Activated CD4-positive, CD25-positive, alpha-beta regulatory T cell treated with anti-CD3 and anti-CD28 coated beads, Interleukin-2, amount 50 U/mL, for 72 hours (primary cell): ENCODE measurements around the gene TRPT1.

ENCODE experiments used
- DNase-seq: peaks from one replicate; pipeline ENCODE4 v3.0.0; 2021

TRPT1 gene

DNA sequence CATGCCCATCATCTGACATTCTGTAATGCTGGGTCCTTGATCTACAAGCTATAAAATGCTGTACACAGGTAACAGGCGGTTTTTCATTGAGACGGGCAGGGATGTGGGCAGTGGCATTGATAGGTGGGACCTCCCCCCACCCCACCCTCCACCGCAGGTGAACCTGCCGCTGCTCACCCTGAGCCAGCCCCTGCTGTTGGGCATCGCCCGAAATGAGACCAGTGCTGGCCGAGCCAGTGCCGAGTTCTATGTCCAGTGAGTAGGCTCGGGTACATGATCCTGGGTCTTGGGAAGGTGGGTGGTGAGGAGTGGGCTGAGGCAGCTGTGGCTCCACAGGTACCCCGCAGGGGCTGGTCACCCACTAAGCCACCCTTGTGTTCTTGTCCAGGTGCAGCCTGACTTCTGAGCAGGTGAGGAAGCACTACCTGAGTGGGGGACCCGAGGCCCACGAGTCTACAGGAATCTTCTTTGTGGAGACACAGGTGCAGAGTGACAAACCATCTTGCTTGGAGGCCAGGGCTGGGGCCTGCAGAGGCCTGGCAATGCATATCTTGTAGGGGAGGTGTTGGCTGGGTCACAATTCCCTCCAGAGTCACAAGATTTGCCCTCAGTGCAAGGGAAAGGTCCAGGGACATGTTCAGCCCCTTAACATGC is 3.2 kb upstream of the TRPT1 start:
- DNase-seq, result no peak

DNA sequence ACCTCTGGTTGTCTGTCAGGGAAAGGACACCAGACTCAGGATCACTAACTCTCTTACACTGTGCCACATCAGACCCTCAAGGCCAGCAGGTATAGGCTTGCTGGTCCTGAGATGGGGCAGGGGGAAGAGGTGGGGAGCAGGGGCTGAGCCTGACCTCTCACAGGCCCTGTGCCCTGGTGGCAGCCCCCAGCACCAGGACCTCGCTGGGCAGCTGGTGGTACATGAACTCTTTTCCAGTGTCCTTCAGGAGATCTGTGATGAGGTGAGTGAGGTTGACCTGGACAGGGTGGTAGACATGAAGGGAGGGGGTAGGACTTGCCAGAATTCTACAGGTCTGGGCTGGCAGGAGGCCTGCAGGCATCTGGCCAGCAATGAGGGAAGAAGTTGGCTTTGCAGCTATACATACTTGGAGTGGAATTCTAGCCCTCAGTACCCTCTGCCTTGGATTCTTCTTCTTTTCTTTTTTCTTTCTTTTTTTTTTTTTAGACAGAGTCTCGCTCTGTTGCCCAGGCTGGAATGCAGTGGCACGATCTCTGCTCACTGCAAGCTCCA is 1.5 kb upstream of the TRPT1 start:
- DNase-seq, result no peak

DNA sequence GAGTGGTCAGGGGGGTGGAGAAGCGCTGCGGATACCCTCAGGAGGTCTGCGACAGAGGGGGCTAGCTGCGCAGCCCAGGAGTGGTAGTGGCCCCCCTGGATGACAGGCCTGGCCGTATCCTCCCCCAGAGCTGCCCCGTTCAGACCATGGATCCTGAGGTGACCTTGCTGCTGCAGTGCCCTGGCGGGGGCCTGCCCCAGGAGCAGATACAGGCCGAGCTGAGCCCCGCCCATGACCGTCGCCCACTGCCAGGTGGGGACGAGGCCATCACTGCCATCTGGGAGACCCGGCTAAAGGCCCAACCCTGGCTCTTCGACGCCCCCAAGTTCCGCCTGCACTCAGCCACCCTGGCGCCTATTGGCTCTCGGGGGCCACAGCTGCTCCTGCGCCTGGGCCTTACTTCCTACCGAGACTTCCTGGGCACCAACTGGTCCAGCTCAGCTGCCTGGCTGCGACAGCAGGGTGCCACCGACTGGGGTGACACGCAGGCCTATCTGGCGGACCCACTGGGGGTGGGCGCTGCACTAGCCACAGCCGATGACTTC is 593 bp upstream of the TRPT1 start:
- DNase-seq, result peak; percentile 52

- no peak for DNase-seq
Observed at GRCh38 chr11:64224891-64225607, 937 bp downstream of the TRPT1 start.

- DNase-seq, result no peak
Observed at GRCh38 chr11:64224151-64224890, 1.7 kb downstream of the TRPT1 start.

DNA sequence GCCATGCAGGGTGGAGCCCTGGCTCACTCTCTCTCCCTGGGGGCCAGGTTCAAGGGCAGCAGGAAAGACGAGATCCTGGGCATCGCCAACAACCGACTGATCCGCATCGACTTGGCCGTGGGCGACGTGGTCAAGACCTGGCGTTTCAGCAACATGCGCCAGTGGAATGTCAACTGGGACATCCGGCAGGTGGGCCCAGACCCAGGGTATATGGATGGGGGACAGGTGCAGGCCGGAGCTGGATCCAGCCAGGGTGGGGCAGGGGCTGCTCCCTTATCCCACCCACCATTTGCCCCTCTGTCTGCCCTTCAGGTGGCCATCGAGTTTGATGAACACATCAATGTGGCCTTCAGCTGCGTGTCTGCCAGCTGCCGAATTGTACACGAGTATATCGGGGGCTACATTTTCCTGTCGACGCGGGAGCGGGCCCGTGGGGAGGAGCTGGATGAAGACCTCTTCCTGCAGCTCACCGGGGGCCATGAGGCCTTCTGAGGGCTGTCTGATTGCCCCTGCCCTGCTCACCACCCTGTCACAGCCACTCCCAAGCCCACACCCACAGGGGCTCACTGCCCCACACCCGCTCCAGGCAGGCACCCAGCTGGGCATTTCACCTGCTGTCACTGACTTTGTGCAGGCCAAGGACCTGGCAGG is 2.9 kb downstream of the TRPT1 start:
- no peak for DNase-seq

DNA sequence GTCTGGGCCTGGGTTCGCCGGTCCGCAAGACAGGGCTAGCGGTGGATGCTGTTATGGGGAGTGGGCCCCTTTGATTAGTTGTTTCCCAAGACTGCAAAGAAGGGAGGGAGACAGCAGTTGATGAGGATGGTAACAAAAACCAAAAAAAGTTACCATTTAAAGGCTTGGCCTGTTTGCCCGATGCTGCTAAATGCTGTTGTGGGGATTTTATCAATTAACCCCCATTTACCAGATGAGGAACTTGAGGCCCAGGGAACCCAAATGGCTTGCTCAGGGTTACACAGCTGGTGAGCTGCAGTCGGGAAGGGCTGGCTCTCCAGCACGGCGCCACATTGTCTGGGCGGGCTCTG is 3.4 kb downstream of the TRPT1 start:
- DNase-seq, result no peak

GRCh38 chr11:64220798-64221197 is 5.2 kb downstream of the TRPT1 start:
- no peak for DNase-seq

DNA sequence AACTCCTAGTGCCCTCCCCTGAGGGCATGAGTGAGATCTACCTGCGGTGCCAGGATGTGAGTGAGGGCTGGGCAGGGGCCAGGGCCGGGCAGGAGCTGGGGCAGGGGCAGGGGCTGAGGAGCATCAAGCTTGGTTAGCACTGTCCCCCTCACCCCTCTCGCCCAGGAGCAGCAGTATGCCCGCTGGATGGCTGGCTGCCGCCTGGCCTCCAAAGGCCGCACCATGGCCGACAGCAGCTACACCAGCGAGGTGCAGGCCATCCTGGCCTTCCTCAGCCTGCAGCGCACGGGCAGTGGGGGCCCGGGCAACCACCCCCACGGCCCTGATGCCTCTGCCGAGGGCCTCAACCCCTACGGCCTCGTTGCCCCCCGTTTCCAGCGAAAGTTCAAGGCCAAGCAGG is 5.7 kb downstream of the TRPT1 start:
- no peak for DNase-seq

- DNase-seq, result no peak
Observed at GRCh38 chr11:64219755-64220154, 6.2 kb downstream of the TRPT1 start.

DNA sequence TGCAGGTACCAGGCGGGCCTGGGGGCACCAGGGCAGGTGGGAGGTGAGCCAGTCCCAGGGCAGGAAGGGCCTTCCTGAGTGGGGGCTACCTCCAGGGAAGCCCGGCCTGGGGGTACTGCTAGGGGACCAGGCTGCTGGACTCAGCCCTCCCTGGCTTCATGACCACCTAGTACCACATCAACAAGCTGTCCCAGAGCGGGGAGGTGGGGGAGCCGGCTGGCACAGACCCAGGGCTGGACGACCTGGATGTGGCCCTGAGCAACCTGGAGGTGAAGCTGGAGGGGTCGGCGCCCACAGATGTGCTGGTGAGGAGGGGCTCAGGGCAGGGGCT is 6.7 kb downstream of the TRPT1 start:
- DNase-seq, result no peak

- DNase-seq, result no peak
Observed at GRCh38 chr11:64218628-64219353, 7.2 kb downstream of the TRPT1 start.

GRCh38 chr11:64216879-64217278 is 9.1 kb downstream of the TRPT1 start:
- no peak for DNase-seq

DNA sequence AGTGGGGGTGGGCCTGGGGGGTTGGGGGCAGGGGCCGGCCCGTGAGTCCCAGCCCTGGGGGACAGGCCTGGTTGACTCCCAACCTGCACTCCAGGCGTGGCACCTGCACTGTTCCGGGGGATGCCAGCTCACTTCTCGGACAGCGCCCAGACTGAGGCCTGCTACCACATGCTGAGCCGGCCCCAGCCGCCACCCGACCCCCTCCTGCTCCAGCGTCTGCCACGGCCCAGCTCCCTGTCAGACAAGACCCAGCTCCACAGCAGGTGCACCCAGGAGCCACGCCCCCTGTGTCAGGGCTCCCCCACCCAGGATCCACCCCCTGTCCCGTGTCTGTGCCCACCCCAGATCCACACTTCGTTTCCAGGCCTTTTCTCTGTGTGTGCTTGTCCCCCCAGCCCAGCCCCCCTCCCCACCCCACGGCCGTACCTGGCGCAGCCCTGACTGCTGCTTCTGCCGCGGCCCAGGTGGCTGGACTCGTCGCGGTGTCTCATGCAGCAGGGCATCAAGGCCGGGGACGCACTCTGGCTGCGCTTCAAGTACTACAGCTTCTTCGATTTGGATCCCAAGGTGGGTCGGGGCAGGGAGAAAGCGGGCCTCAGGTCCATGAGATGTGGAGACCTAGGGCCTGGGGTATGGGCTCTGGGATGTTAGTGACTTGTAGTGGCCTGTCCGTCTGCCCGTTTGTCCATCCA is 14.7 kb downstream of the TRPT1 start:
- DNase-seq, result no peak

GRCh38 chr11:64210301-64211020 is 15.5 kb downstream of the TRPT1 start:
- DNase-seq, result no peak

DNA sequence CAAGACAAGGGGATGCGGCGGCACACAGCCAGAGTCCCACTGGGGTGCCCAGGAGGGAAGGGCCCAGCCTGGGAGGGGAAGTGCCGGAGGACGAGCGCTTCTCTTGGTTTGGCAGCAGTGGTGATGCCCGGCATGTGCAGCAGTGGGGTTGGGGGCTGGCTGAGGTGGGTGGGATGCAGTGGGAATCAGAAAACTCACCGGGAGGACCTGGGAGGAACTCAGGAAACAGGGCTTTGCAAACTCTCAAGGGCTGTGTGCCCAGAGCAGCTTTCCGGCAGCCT is 16.5 kb downstream of the TRPT1 start:
- DNase-seq, result no peak

GRCh38 chr11:64208796-64209562 is 17.0 kb downstream of the TRPT1 start:
- no peak for DNase-seq

DNA sequence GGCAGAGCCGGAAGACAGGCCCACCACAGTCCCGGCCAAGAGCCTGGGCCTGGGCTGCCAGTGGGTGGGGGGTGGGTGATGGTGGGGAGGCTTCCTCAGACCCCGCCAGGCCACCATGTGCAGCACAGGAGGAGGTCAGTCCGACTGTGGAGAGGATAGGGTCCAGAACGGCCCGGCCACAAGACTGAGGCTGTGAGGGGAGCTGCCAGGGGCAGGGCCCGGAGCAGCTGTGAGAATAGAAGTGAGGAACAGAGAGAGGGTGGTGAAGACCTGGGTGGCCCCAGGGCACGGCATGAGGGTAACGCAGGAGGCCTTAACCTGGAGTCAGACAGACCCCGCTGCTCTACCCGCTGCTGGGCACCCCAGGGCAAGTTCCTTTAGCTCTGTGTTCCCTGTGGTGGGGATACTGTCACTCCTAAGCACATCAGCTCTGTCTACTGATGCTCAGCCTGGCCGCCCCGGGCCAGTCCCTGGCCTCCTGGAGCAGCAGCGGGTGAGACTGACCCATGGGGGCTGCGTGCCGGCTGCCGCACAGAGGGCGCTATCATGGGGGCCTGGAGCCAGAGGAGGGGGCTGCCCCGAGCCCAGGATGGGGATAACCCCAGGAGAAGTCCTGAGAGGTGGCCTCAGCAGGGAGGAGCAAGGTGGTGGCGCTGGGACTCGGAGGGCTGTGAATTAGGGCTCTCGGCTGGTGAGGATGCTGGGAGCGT is 17.7 kb downstream of the TRPT1 start:
- DNase-seq, result no peak

DNA sequence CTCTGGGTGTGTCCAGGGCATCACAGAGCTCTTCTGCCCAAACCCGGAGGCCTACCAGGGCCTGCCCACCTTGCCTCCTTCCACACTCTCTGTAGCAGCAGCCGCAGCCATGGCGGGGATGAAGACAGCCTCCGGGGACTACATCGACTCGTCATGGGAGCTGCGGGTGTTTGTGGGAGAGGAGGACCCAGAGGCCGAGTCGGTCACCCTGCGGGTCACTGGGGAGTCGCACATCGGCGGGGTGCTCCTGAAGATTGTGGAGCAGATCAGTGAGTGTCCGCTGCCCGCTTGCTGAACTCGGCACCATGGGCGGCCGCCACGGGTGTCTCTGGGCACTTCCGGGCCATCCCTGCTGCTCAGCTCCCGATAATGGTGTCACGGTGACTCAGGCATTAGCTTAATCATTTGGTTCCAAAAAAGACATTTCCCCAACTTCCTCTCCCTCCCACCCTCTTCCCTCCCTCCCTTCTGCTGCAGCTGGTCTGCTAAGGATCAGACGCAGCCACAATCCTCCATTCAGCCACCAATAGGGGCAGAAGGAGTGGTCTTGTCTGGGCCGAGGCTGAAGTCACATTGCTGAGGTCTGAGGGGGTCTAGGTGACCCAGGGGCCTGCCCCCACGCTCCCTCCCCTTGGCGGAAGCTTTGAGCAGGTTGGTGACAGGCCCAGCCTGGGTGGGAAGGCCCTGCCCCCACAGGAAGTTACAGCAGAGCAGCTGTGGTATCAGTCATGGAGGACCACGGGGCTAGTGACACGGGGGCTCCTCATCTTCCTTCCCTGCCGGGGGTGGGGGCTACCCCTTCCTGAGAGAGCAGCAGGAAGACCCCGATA is 18.5 kb downstream of the TRPT1 start:
- DNase-seq, result peak; percentile 76
